PC-3 (cell line): ENCODE data around the gene CTSE.

Experiments used
- EZH2 ChIP-seq: fragments of 300-600 bp; sonication (generic); IDR thresholded peaks from one replicate; pipeline ENCODE4 v1.6.1; 2017; ENCODE audit warnings: antibody characterized with exemption, mild to moderate bottlenecking, low read length; ENCODE audit not compliant: unreplicated experiment
- TF ChIP-seq, protein P1 (sequence below): fragments of 300-600 bp; sonication (generic); conservative IDR thresholded peaks from 2 replicates; pipeline ENCODE4 v1.5.1; 2017; ENCODE audit warnings: antibody characterized with exemption, low read depth, mild to moderate bottlenecking, low read length

DNA sequence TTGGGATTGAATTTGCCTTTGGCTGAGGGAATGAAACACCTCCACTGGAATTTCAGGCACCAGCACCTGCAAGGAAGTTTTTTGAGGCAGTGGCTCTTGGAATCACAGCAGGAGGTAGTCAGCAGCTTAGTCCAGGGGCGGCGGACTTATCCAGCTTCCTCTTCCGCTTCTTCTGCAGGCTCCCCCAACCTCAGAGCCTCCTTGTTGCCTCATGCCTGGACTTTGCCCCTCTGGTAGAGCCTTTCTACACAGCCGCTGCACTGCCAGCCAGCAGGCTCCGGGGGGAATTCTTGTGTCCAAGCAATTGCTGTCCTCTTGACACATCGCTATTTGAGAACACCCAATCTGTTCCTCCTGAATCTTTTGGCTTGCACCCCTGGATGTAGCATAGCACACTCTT, 24.9 kb upstream of the CTSE start:
- TF ChIP-seq, protein P1, sequence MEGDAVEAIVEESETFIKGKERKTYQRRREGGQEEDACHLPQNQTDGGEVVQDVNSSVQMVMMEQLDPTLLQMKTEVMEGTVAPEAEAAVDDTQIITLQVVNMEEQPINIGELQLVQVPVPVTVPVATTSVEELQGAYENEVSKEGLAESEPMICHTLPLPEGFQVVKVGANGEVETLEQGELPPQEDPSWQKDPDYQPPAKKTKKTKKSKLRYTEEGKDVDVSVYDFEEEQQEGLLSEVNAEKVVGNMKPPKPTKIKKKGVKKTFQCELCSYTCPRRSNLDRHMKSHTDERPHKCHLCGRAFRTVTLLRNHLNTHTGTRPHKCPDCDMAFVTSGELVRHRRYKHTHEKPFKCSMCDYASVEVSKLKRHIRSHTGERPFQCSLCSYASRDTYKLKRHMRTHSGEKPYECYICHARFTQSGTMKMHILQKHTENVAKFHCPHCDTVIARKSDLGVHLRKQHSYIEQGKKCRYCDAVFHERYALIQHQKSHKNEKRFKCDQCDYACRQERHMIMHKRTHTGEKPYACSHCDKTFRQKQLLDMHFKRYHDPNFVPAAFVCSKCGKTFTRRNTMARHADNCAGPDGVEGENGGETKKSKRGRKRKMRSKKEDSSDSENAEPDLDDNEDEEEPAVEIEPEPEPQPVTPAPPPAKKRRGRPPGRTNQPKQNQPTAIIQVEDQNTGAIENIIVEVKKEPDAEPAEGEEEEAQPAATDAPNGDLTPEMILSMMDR, result no peak
- TF ChIP-seq EZH2, result no peak
